Measurements from ENCODE around the gene SERINC5.
"Not testable (repeated sequence)": the region's sequence is repeated elsewhere in the genome, so short reads cannot be mapped to it uniquely, and the experiment has no call there.

SERINC5 gene

DNA sequence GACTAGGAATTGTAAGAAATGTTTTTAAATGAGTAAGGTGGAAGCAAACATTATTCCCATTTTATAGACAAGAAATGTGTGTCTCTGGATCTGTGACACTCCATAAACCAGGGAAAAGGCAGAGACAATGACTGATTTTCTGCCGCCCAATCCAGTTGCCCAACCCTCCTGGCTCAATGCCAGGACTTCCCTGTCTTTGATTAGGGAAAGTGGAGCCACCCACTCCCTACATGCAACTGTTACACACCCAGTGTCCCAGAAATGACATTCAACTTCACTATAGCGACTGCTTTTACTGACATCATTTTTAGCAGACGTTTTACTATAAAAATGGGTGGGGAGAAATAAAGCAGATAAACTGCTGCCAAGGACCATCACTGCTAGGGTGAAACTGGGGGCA lies 141.0 kb downstream of the SERINC5 start:
- ChIA-PET POLR2A (no interaction called here), CTCF (no interaction called here)
- DNase-seq (ENCODE audit: extremely low spot score): no peak
- TF ChIP-seq FOXA1 (IDR thresholded peaks at IDR 0.05) (no peak), NFRKB (IDR thresholded peaks at IDR 0.05) (no peak), SP1 (IDR thresholded peaks at IDR 0.05) (no peak), HDGF (IDR thresholded peaks at IDR 0.05; ENCODE audit: borderline replicate concordance) (no peak), L3MBTL2 (conservative IDR thresholded peaks at IDR 0.05) (no peak), FOXK2 (IDR thresholded peaks at IDR 0.05) (no peak), PKNOX1 (IDR thresholded peaks at IDR 0.05) (no peak)

GRCh38 chr5:80111376-80111990 lies 144.4 kb downstream of the SERINC5 start:
- POLR2A ChIA-PET; CTCF ChIA-PET; DNase-seq (ENCODE audit: extremely low spot score): not testable (repeated sequence)

GRCh38 chr5:80109646-80110478 lies 146.0 kb downstream of the SERINC5 start:
- ChIA-PET CTCF (interaction anchor here (1.3 kb wide), 1 partner anchor 26 kb away, joined by 4 read pairs; no protein-coding TSS in a partner anchor), POLR2A (interaction anchor here (1.6 kb wide), 1 partner anchor 146 kb away, joined by 4 read pairs; the partner anchor contains the start of gene SERINC5)
- DNase-seq (ENCODE audit: extremely low spot score): no peak
- TF ChIP-seq SUZ12 (IDR thresholded peaks at IDR 0.05): no peak
- TF ChIP-seq FOXA1 (IDR thresholded peaks at IDR 0.05): no peak
- no peak for TF ChIP-seq PKNOX1 (IDR thresholded peaks at IDR 0.05)
- TF ChIP-seq ELF4 (IDR thresholded peaks at IDR 0.05): no peak
- no peak for TF ChIP-seq L3MBTL2 (conservative IDR thresholded peaks at IDR 0.05)
- TF ChIP-seq BHLHE40 (IDR thresholded peaks at IDR 0.05; ENCODE audit: borderline replicate concordance): no peak
- no peak for TF ChIP-seq HDGF (IDR thresholded peaks at IDR 0.05; ENCODE audit: borderline replicate concordance)
- no peak for TF ChIP-seq TARDBP (IDR thresholded peaks at IDR 0.05)
- TF ChIP-seq ARNT (IDR thresholded peaks at IDR 0.05): no peak
- no peak for TF ChIP-seq FOXM1 (IDR thresholded peaks at IDR 0.05; ENCODE audit: borderline replicate concordance)
- no peak for TF ChIP-seq SP1 (IDR thresholded peaks at IDR 0.05)
- no peak for TF ChIP-seq FOXK2 (IDR thresholded peaks at IDR 0.05)
- no peak for TF ChIP-seq NFRKB (IDR thresholded peaks at IDR 0.05)

DNA sequence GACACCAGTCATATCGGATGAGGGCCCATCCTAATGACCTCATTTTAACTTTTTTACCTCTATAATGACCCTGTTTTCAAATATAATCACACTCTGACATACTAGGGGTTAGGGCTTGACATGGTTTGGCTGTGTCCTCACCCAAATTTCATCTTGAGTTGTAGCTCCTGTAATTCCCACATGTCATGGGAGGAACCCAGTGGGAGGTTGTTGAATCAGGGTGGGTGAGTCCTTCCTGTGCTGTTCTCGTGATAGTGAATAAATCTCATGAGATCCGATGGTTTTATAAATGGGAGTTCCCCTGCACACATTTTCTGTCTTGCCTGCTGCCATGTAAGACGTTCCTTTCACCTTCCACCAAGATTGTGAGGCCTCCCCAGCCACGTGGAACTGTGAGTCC lies 148.9 kb downstream of the SERINC5 start:
- ChIA-PET CTCF (no interaction called here), POLR2A (no interaction called here)
- DNase-seq (ENCODE audit: extremely low spot score): no peak
- no peak for TF ChIP-seq SUZ12 (IDR thresholded peaks at IDR 0.05)
- no peak for TF ChIP-seq LEF1 (IDR thresholded peaks at IDR 0.05; ENCODE audit: borderline replicate concordance)
- no peak for TF ChIP-seq NFRKB (IDR thresholded peaks at IDR 0.05)
- no peak for TF ChIP-seq FOXM1 (IDR thresholded peaks at IDR 0.05; ENCODE audit: borderline replicate concordance)
- no peak for TF ChIP-seq PKNOX1 (IDR thresholded peaks at IDR 0.05)
- TF ChIP-seq SP1 (IDR thresholded peaks at IDR 0.05): no peak
- TF ChIP-seq FOXK2 (IDR thresholded peaks at IDR 0.05): no peak
- TF ChIP-seq CTBP1 (IDR thresholded peaks at IDR 0.05; ENCODE audit: borderline replicate concordance): no peak
- no peak for TF ChIP-seq ARNT (IDR thresholded peaks at IDR 0.05)

GRCh38 chr5:80105698-80106439 lies 150.0 kb downstream of the SERINC5 start:
- no peak for TF ChIP-seq LEF1 (IDR thresholded peaks at IDR 0.05; ENCODE audit: borderline replicate concordance)
- TF ChIP-seq HDGF (IDR thresholded peaks at IDR 0.05; ENCODE audit: borderline replicate concordance): no peak
- TF ChIP-seq FOXM1 (IDR thresholded peaks at IDR 0.05; ENCODE audit: borderline replicate concordance): no peak
- no peak for TF ChIP-seq ARNT (IDR thresholded peaks at IDR 0.05)
- TF ChIP-seq FOXK2 (IDR thresholded peaks at IDR 0.05): no peak
- TF ChIP-seq TARDBP (IDR thresholded peaks at IDR 0.05): no peak
- TF ChIP-seq L3MBTL2 (conservative IDR thresholded peaks at IDR 0.05): no peak
- TF ChIP-seq SP1 (IDR thresholded peaks at IDR 0.05): no peak
- TF ChIP-seq SUZ12 (IDR thresholded peaks at IDR 0.05): no peak
- no peak for TF ChIP-seq NFRKB (IDR thresholded peaks at IDR 0.05)
- TF ChIP-seq ELF4 (IDR thresholded peaks at IDR 0.05): no peak
- TF ChIP-seq ZNF384 (IDR thresholded peaks at IDR 0.05): no peak
- no peak for TF ChIP-seq FOXA1 (IDR thresholded peaks at IDR 0.05)
- TF ChIP-seq PKNOX1 (IDR thresholded peaks at IDR 0.05): no peak
- no peak for TF ChIP-seq CTBP1 (IDR thresholded peaks at IDR 0.05; ENCODE audit: borderline replicate concordance)
- no peak for TF ChIP-seq BHLHE40 (IDR thresholded peaks at IDR 0.05; ENCODE audit: borderline replicate concordance)
- POLR2A ChIA-PET: no interaction called here
- DNase-seq (ENCODE audit: extremely low spot score): no peak
- CTCF ChIA-PET: no interaction called here

All from HEK293T (cell line).